GM19099 (cell line): ENCODE measurements around the gene CXCL6.

Source experiments
- POLR2A ChIP-seq: IDR thresholded peaks from 3 replicates; pipeline ENCODE4 v1.6.1; 2011; ENCODE audit warnings: low read depth; ENCODE audit not compliant: insufficient read length; ENCODE audit errors: extremely low read depth

CXCL6 gene

DNA sequence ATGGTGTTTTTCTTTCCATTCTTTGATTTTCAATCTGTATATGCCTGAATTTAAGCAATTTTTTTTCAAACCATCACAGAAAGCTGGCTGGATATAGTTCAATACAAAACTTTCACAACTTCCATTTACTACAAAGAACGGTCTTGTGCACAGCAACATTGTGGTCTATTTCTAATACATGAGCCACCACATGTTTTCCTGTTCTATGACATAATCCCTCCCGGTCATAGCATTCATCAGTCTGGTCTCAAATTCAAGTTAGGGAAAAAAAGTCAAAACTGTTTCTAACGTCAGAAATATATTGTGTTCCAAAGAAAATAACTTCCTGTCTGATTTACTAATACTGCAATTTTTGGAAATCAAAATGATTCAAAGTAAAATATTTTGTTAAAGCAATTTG is 7.5 kb upstream of the CXCL6 start:
- TF ChIP-seq POLR2A: no peak

DNA sequence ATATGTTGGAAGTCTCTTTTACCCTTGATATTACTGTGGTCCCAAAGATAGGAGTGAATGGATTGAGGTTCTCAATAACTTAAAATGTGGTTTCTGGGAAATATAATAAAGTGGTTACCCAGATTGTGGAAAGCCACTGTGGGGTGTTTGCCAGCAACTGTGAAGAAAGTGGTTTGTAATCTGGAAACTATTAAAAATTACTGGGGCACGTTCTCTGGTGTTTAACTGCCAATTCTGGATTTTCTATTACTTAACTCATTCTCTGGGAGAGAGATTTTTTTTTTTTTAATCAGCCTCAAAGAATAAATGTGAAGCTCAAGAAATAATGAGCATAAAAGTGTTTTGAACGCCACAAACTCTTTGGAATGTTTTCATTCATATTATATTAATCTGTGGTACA is 4.9 kb upstream of the CXCL6 start:
- TF ChIP-seq POLR2A: no peak

DNA sequence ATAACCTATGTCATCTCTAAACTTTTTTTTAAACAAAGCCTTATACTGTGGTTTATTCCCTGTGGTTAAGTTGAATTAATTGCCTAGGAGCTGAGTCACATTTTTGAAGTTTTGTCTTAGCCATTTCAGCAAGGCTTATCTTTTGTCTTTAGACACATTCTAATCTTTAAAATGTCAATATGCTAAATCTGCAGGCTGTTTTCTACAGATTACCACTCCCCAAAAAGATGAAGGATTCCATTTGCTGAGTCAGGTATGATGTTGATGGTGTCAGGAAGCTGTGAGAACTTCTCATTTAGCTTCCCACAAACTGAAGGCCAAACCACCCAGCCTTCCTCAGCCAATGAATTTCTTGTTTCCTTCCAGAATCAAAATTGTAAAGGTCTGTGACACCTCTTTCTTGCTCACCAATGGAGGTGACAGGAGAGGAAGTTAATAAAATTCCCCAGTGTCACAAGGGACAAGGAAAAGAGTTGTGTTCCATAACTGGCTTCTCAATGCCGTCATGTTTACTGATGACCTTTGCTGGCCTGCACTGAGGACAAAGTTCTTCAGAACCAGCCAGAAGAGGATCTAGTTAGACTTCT is 3.7 kb upstream of the CXCL6 start:
- no peak for TF ChIP-seq POLR2A

DNA sequence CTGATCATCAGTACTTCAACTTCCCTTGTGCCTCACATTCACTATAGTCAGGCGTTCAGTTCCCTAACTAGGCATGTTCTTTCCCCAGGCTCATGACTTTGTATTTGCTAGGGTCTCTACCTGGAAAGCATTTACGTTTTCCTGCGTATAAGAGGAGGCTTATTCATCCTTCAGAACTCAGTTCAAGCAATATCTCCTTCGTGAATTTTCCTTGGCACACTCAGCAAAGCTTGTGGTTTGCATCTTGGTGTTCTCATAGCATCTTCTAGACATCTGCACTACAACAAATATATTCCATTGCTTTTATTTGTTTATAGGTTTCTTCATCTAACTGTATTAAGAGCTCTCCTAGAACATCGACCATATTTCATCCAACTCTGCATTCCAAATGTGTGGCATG is 2.6 kb downstream of the CXCL6 start:
- TF ChIP-seq POLR2A: no peak

DNA sequence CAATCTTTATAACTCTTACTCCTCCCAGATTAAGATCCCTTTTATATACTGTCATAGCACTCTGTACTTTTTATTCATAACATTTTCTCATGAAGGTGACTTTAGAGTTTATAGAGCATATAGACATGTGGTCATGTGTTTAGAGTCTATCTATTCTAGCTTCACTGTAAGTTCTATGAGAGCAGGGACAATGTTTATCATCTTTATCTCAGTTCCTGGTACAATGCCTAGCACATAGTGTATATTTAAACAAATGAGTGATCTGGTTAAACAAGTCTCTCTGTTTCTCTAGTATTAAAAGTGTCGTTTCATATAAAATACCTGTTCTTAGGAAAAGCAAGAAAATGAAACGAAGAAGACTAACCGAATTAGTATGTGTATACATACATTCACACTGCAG is 3.2 kb downstream of the CXCL6 start:
- no peak for TF ChIP-seq POLR2A

DNA sequence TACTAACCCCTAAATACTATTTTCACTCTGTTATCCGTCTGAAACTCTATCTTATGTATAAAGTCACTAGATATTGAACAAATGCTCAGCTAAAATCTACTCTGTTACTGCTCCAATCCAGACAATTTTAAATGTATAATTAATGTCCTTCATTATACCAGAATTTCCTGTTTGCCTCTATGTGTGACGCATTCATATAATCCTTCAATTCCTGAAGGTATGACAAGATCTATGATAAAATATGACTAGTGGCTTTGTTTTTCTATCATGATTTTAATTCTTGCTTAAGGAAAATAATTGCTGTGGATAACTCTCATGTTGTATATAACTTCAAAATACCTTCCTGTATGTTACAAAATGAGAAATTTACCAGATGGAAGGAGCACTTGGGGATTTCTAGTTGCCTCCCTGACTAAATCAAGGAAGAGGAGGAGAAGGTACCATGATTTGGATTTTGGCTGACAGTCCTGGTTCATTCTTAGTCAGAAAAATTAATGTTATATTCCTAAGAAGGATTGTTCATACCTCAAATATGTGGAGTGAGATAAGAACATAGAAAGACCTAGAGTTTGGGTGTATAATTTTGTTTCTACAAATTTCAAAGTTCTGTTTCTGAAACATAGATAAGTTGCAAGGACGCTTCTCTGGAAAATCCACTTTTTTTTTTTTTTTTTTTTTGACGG is 4.9 kb downstream of the CXCL6 start:
- no peak for TF ChIP-seq POLR2A

DNA sequence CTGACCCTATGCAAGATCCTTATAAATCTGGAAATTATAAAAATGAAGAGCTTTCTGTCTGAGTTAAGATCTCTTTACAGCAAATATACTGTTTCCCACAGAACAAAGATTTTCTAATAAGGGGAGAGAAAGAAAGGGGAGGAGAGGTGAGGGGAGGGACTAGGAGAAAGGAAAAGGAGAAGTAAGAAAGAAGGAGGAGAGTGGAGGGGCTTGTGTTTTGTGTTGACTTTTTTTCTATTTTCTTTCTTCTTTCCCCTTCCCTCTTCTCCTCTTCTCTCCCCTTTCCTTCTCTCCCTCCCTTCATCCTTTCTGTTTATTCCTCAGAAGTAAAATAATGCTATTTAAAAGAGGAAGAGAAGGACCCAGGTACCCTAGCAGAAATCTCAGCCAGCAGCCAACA is 6.2 kb downstream of the CXCL6 start:
- TF ChIP-seq POLR2A: no peak

DNA sequence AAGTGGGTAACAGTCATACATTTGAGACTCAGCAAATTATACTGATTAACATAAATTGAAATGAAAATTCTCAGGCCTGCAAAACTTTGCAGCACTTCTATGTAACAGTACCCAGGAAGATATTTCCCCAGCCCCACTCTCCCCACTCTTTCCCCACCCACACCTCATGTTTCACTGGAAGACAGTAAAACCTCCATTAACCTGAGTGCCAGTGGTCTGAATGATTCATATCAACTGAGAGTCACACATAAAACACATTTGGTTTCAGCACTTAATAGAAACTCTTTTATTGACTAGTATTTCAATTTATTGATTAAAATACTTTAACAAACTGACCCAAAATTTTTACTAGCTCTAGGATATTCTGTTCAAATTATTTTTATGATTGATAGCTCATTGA is 6.9 kb downstream of the CXCL6 start:
- no peak for TF ChIP-seq POLR2A

DNA sequence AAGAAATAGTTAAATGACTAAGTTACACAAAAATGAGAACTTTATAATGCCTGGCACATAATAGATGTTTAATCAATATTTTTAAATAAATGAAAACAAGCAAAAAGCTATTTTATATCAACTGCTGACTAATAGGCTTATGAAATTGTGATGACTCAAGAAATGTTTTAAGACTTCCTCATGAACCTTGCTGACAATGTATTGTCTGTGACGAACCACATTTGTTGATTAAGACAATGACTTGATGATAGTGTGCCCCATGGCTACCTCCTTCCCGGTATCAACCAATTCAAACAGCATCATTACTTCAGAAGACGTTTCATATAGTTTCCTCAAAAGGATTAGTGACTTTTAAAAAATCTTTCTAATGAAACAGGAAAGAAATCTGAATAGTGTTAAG is 7.9 kb downstream of the CXCL6 start:
- no peak for TF ChIP-seq POLR2A

DNA sequence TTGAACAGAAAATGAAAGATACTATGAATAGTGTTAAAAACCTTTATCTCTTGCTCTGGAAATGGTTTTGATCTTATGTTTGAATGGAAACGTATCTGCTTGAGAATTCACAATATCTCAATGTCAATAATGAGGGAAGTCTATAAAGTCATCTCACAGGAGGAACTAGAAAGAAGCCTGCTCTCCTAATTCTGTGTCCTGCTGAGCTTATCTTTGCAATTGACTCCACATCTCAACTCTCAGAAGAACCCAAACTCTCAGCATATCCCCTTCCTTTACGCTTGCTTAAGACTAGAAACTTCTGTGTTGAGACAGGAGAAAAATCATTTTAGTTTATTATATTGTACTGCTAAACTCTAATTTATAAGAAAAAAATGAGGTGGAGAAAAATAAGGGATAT is 8.3 kb downstream of the CXCL6 start:
- TF ChIP-seq POLR2A: no peak

DNA sequence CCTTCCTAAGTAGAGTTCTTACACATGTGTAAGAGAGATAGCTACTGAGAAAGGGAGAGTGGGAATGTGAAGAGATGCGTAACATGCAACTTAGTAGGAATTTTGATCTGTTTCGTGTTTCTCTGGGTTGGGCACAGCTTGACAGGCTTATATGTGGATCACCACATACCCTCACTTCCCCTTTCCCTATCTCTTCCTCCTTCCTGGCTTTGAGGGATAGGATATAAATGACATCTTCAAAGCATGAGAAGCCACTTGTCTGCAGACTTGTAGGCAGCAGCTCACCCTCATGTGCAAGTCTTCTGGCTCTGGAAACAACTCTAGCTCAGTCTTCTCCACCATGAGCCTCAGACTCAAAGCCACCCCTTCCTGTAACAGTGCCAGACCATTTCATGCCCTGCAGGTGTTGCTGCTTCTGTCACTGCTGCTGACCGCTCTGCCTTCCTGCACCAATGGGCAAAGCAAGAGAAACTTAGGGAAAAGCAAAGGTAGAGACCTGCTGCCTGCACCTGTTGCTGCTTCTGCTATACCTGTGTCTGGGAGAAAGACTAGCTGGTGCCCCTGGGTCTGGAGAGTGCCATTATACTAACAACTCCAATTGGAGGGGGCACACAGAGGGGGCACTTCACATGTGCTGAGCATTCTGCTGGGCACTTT is 11.2 kb downstream of the CXCL6 start:
- TF ChIP-seq POLR2A: no peak

DNA sequence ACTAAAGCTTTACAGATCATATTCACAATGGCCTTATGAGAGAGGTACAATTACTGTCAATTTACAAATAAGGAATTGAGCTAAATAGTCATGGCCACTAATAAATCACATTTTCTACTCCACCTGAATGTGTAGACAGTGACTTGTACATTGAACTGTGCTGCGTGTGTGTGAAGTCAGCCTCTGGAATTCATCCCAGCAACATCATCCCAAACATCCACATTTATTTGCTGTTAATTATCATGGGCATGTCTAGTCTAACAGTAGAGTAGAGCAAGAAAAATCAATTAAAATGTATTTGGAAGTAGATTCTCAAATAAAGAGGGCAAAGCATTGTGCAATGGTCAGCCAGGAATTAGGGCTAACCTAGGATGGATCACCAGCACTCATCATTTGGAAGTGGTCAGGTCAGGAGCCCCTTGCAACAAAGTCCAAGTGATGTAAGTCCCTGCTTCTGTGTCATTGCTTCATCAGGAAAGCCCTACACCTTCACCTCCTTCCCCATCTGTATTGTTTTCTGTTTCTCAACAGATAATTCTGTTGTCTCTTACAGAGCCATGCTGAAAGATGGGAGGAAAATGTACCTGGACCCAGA is 11.8 kb downstream of the CXCL6 start:
- no peak for TF ChIP-seq POLR2A

DNA sequence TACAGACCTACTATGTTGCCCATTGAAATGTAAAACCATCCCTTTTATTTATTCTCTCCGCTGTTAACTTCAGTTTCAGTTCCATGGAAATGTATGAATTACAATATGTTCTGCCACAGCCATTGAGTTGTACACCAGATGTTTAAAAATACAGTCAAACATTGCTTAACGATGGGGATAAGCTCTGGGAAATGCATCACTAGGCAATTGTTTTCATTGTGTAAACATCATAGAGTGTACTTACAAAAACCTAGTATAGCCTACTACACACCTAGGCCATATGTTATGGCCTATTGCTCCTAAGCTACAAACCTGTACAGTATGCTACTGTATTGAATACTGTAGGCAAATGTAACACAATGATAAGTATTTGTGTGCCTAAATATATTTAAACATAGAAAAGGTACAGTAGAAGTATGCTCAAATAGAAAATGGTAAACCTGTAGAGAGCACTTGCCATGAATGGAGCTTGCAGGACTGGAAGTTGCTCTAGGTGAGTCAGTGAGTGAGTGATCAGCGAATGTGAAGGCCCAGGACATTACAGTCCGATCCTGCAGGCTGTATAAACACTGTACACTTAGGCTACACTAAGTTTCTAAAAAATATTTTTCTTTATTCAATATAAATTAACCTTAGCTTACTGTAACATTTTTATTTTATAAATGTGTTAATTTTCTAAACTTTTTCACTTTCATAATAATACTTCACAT is 13.9 kb downstream of the CXCL6 start:
- TF ChIP-seq POLR2A: no peak

DNA sequence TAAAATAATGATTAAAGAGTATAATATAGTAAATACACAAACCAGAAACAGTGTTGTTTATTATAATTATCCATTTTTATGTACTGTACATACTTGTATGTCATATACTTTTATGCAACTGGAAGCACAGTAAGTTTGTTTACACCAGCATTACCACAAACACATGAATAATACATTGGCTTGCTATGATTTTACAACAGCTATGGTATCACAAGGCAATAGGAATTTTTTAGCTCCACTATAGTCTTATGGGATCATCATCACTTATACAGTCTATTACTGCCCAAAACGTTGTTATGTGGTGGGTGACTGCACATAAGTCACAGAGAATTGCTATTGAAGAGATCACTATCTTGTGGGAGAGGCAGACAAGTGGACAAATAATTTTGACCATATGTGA is 14.8 kb downstream of the CXCL6 start:
- no peak for TF ChIP-seq POLR2A

DNA sequence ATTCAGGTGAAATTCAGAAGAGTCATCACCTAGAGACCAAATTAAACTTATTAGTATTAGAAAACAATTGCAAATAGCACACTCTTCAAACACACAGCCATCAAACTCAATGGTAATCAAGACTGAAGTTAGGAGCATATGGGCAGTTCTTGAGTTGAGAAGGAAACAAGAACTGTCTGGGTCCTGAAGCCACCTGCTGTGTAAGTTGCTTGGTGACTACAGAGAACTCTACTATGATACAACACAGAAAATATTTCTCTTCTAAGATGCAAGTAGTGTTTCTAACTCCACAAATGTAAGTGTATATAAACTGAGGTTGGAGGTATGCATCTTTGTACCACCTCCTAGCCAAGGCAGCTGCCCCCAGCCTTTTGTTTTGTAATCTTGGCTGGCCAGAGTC is 16.3 kb downstream of the CXCL6 start:
- TF ChIP-seq POLR2A: no peak
